ENCODE results near the gene ARHGAP15.
"Not testable (repeated sequence)": the region's sequence is repeated elsewhere in the genome, so short reads cannot be mapped to it uniquely, and the experiment has no call there.

The ARHGAP15 gene

GRCh38 chr2:143128681-143129580 is at the start of gene ARHGAP15:
Gene ARHGAP15, plus strand, starts transcription at chr2:143129419.
- peak; percentile 93 for DNase-seq

GRCh38 chr2:143081616-143082015 is 47.6 kb upstream of the ARHGAP15 start:
- DNase-seq: no peak

- no peak for DNase-seq
Observed at GRCh38 chr2:143083636-143084035, 45.6 kb upstream of the ARHGAP15 start.

GRCh38 chr2:143084462-143084861 is 44.8 kb upstream of the ARHGAP15 start:
- DNase-seq: no peak

- no peak for DNase-seq
Observed at GRCh38 chr2:143085125-143085784, 44.0 kb upstream of the ARHGAP15 start.

GRCh38 chr2:143087033-143087432 is 42.2 kb upstream of the ARHGAP15 start:
- peak; percentile 8 for DNase-seq

GRCh38 chr2:143088388-143088787 is 40.8 kb upstream of the ARHGAP15 start:
- DNase-seq: no peak

GRCh38 chr2:143089520-143089919 is 39.7 kb upstream of the ARHGAP15 start:
- not testable (repeated sequence) for DNase-seq

GRCh38 chr2:143110758-143111428 is 18.3 kb upstream of the ARHGAP15 start:
- DNase-seq: peak; percentile 92

GRCh38 chr2:143117225-143117624 is 12.0 kb upstream of the ARHGAP15 start:
- DNase-seq: no peak

- no peak for DNase-seq
Observed at GRCh38 chr2:143121079-143121478, 8.1 kb upstream of the ARHGAP15 start.

GRCh38 chr2:143121957-143122356 is 7.3 kb upstream of the ARHGAP15 start:
- peak; percentile 25 for DNase-seq

GRCh38 chr2:143123911-143124310 is 5.3 kb upstream of the ARHGAP15 start:
- DNase-seq: no peak

- no peak for DNase-seq
Observed at GRCh38 chr2:143124445-143124844, 4.8 kb upstream of the ARHGAP15 start.

GRCh38 chr2:143125717-143126116 is 3.5 kb upstream of the ARHGAP15 start:
- no peak for DNase-seq

- DNase-seq: peak; percentile 77
Observed at GRCh38 chr2:143132355-143132754, 3.1 kb downstream of the ARHGAP15 start.

- no peak for DNase-seq
Observed at GRCh38 chr2:143133783-143134182, 4.6 kb downstream of the ARHGAP15 start.

GRCh38 chr2:143138292-143138691 is 9.1 kb downstream of the ARHGAP15 start:
- DNase-seq: no peak

- peak; percentile 52 for DNase-seq
Observed at GRCh38 chr2:143139835-143140393, 10.7 kb downstream of the ARHGAP15 start.

GRCh38 chr2:143140864-143141661 is 11.8 kb downstream of the ARHGAP15 start:
- DNase-seq: no peak

GRCh38 chr2:143142598-143142997 is 13.4 kb downstream of the ARHGAP15 start:
- DNase-seq: peak; percentile 58

- no peak for DNase-seq
Observed at GRCh38 chr2:143144813-143145455, 15.7 kb downstream of the ARHGAP15 start.

Data from hematopoietic multipotent progenitor cell treated with erythropoietin and hydrocortisone succinate and interleukin-3 and kit ligand, for 6 days (in vitro differentiated cells).